Trophoblast cell (in vitro differentiated cells and primary cell): Measurements from ENCODE around the gene NCKIPSD.

ENCODE experiments used
- DNase-seq, 2 donors: peaks; one replicate each; pipeline ENCODE4 v3.0.0-alpha.2; 2016
- H2AFZ ChIP-seq: 2 replicates; pipeline ENCODE4 v1.6.1; 2013; ENCODE audit warnings: low read length, moderate library complexity, mild to moderate bottlenecking; ENCODE audit not compliant: insufficient read depth, poor library complexity
- H2AK5ac ChIP-seq: 2 replicates; pipeline ENCODE4 v1.6.1; 2013; ENCODE audit warnings: mild to moderate bottlenecking, low read length
- H2BK120ac ChIP-seq: 2 replicates; pipeline ENCODE4 v1.6.1; 2013; ENCODE audit warnings: low read length, mild to moderate bottlenecking, moderate library complexity; ENCODE audit not compliant: insufficient read depth, poor library complexity
- H2BK12ac ChIP-seq: 2 replicates; pipeline ENCODE4 v1.6.1; 2013; ENCODE audit warnings: mild to moderate bottlenecking, low read length, moderate library complexity
- H2BK5ac ChIP-seq: 2 replicates; pipeline ENCODE4 v1.6.1; 2013; ENCODE audit warnings: low read length, low read depth, moderate library complexity, mild to moderate bottlenecking; ENCODE audit not compliant: poor library complexity
- H3K14ac ChIP-seq: 2 replicates; pipeline ENCODE4 v1.6.1; 2013; ENCODE audit warnings: mild to moderate bottlenecking, low read length
- H3K18ac ChIP-seq: 2 replicates; pipeline ENCODE4 v1.6.1; 2013; ENCODE audit warnings: mild to moderate bottlenecking, low read length
- H3K23ac ChIP-seq: 2 replicates; pipeline ENCODE4 v1.6.1; 2013; ENCODE audit warnings: low read length
- H3K27ac ChIP-seq: 2 replicates; pipeline ENCODE4 v1.5.1; 2013; ENCODE audit warnings: low read depth, mild to moderate bottlenecking, inconsistent platforms, low read length, moderate library complexity
- H3K27me3 ChIP-seq: 2 replicates; pipeline ENCODE4 v1.6.1; 2013; ENCODE audit warnings: inconsistent platforms, mild to moderate bottlenecking, low read length, moderate library complexity; ENCODE audit not compliant: insufficient read depth
- H3K36me3 ChIP-seq, 2 experiments: 1 replicate in 1 of 2; 2 replicates in 1 of 2; pipeline ENCODE4 v1.6.1; 2013; ENCODE audit warnings: low read length in 2 of 2, mild to moderate bottlenecking in 2 of 2, moderate library complexity in 1 of 2; ENCODE audit not compliant: insufficient read depth in 2 of 2, control insufficient read depth in 1 of 2
- H3K4ac ChIP-seq: 2 replicates; pipeline ENCODE4 v1.6.1; 2013; ENCODE audit warnings: low read depth, mild to moderate bottlenecking, low read length, moderate library complexity
- H3K4me1 ChIP-seq, 2 experiments: 1 replicate in 1 of 2; 2 replicates in 1 of 2; pipeline ENCODE4 v1.6.1; 2013; ENCODE audit warnings: low read length in 2 of 2, mild to moderate bottlenecking in 2 of 2, moderate library complexity in 1 of 2; ENCODE audit not compliant: insufficient read depth in 2 of 2, control insufficient read depth in 1 of 2
- H3K4me2 ChIP-seq: 2 replicates; pipeline ENCODE4 v1.6.1; 2013; ENCODE audit warnings: inconsistent platforms, mild to moderate bottlenecking, low read length, moderate library complexity
- H3K4me3 ChIP-seq: 2 replicates; pipeline ENCODE4 v1.5.1; 2013; ENCODE audit warnings: mild to moderate bottlenecking, low read depth, low read length, inconsistent platforms
- H3K79me1 ChIP-seq: one replicate; pipeline ENCODE4 v1.6.1; 2013; ENCODE audit warnings: low read length
- H3K79me2 ChIP-seq: 2 replicates; pipeline ENCODE4 v1.6.1; 2013; ENCODE audit warnings: low read length, mild to moderate bottlenecking; ENCODE audit not compliant: control insufficient read depth, insufficient read depth, poor library complexity
- H3K9ac ChIP-seq: 2 replicates; pipeline ENCODE4 v1.6.1; 2013; ENCODE audit warnings: mild to moderate bottlenecking, low read length
- H3K9me3 ChIP-seq: 2 replicates; pipeline ENCODE4 v1.6.1; 2013; ENCODE audit warnings: low read depth, mild to moderate bottlenecking, control low read depth, inconsistent platforms, low read length; ENCODE audit not compliant: insufficient read depth
- H4K12ac ChIP-seq: 2 replicates; pipeline ENCODE4 v1.6.1; 2013; ENCODE audit warnings: low read depth, mild to moderate bottlenecking, low read length, moderate library complexity
- H4K8ac ChIP-seq: 2 replicates; pipeline ENCODE4 v1.6.1; 2013; ENCODE audit warnings: low read depth, mild to moderate bottlenecking, low read length, moderate library complexity
- H4K91ac ChIP-seq: one replicate; pipeline ENCODE4 v1.6.1; 2013; ENCODE audit warnings: low read depth, mild to moderate bottlenecking, low read length, moderate library complexity
- WGBS: extraction: QIAGEN DNeasy Blood & Tissue Kit; methylation state at CpG from one replicate; pipeline ENCODE4 v1.1.7; 2013; ENCODE audit warnings: missing lambda C conversion rate; ENCODE audit not compliant: insufficient read length, insufficient coverage; ENCODE audit errors: extremely low coverage; 5-methylcytosine and 5-hydroxymethylcytosine counted together

NCKIPSD gene

GRCh38 chr3:48692551-48692950 lies 6.8 kb upstream of the NCKIPSD start:
- Histone ChIP-seq H3K23ac (no peak overlapping the region), H2BK120ac (no peak overlapping the region), H3K18ac (no peak overlapping the region), H2BK5ac (no peak overlapping the region), H3K4me2 (no peak overlapping the region), H3K9me3 (peaks cover 2% of the 10 kb centered on the region), H2BK12ac (no peak overlapping the region), H4K12ac (no peak overlapping the region), H3K27me3 (no peaks in the 10 kb centered on the region), H4K8ac (no peak overlapping the region), H3K14ac (no peak overlapping the region), H3K4me3 (no peak overlapping the region), H3K9ac (no peak overlapping the region), H3K4me1 (peaks cover 13 to 14% of the 10 kb centered on the region in 2 experiments), H3K79me1 (no peaks in the 10 kb centered on the region), H4K91ac (no peak overlapping the region), H3K27ac (no peak overlapping the region), H2AFZ (no peak overlapping the region), H3K36me3 (peaks cover 64 to 74% of the 10 kb centered on the region in 2 experiments), H2AK5ac (no peak overlapping the region), H3K4ac (no peak overlapping the region), H3K79me2 (peaks cover 9% of the 10 kb centered on the region)
- no peak for DNase-seq

GRCh38 chr3:48690846-48691458 lies 5.2 kb upstream of the NCKIPSD start:
- no peak overlapping the region for H3K23ac ChIP-seq
- H3K4me1 ChIP-seq: peaks cover 13 to 15% of the 10 kb centered on the region in 2 experiments
- no peak overlapping the region for H3K14ac ChIP-seq
- peaks cover 5% of the 10 kb centered on the region for H3K79me2 ChIP-seq
- no peak overlapping the region for H3K9ac ChIP-seq
- H2BK5ac ChIP-seq: no peak overlapping the region
- no peak for DNase-seq
- H3K18ac ChIP-seq: no peak overlapping the region
- H2BK12ac ChIP-seq: no peak overlapping the region
- H3K27me3 ChIP-seq: no peaks in the 10 kb centered on the region
- no peak overlapping the region for H2AK5ac ChIP-seq
- no peaks in the 10 kb centered on the region for H3K79me1 ChIP-seq
- peaks cover 2% of the 10 kb centered on the region for H3K9me3 ChIP-seq
- H3K4me2 ChIP-seq: no peak overlapping the region
- WGBS: no CpG with 5 or more reads among the region's 2 CpGs
- peaks cover 67 to 80% of the 10 kb centered on the region in 2 experiments for H3K36me3 ChIP-seq
- H2BK120ac ChIP-seq: no peak overlapping the region
- H2AFZ ChIP-seq: no peak overlapping the region
- no peak overlapping the region for H4K12ac ChIP-seq
- no peak overlapping the region for H4K8ac ChIP-seq
- H3K4ac ChIP-seq: no peak overlapping the region
- H3K4me3 ChIP-seq: no peak overlapping the region
- no peak overlapping the region for H4K91ac ChIP-seq
- H3K27ac ChIP-seq: no peak overlapping the region

GRCh38 chr3:48689384-48689783 lies 3.7 kb upstream of the NCKIPSD start:
- peaks cover 2% of the 10 kb centered on the region for H3K79me1 ChIP-seq
- H3K79me2 ChIP-seq: peaks cover 10% of the 10 kb centered on the region
- H2AFZ ChIP-seq: no peak overlapping the region
- peaks cover 2% of the 10 kb centered on the region for H3K9me3 ChIP-seq
- no peak overlapping the region for H3K4ac ChIP-seq
- no CpG with 5 or more reads among the region's 5 CpGs for WGBS
- H2AK5ac ChIP-seq: no peak overlapping the region
- H3K9ac ChIP-seq: no peak overlapping the region
- H2BK5ac ChIP-seq: no peak overlapping the region
- H3K4me1 ChIP-seq: peaks cover 6 to 11% of the 10 kb centered on the region in 2 experiments
- no peak for DNase-seq
- no peak overlapping the region for H3K14ac ChIP-seq
- H3K27me3 ChIP-seq: no peaks in the 10 kb centered on the region
- no peak overlapping the region for H3K23ac ChIP-seq
- no peak overlapping the region for H3K4me3 ChIP-seq
- no peak overlapping the region for H4K12ac ChIP-seq
- H3K18ac ChIP-seq: no peak overlapping the region
- H2BK12ac ChIP-seq: no peak overlapping the region
- H3K36me3 ChIP-seq: peaks cover 55 to 69% of the 10 kb centered on the region in 2 experiments
- H3K27ac ChIP-seq: no peak overlapping the region
- H2BK120ac ChIP-seq: no peak overlapping the region
- no peak overlapping the region for H3K4me2 ChIP-seq
- H4K91ac ChIP-seq: no peak overlapping the region
- no peak overlapping the region for H4K8ac ChIP-seq

- H2AFZ ChIP-seq: no peak overlapping the region
- WGBS: no CpG with 5 or more reads among the region's 3 CpGs
Observed at GRCh38 chr3:48688737-48689075, 3.0 kb upstream of the NCKIPSD start.

More at GRCh38 chr3:48688737-48689075, 3.0 kb upstream of the NCKIPSD start:
- Histone ChIP-seq H3K9me3 (peaks cover 2% of the 10 kb centered on the region), H3K4me2 (no peak overlapping the region), H3K4me1 (peaks cover 9 to 11% of the 10 kb centered on the region in 2 experiments), H3K14ac (no peak overlapping the region), H4K91ac (no peak overlapping the region), H3K27ac (no peak overlapping the region), H3K23ac (no peak overlapping the region), H3K18ac (no peak overlapping the region), H3K9ac (no peak overlapping the region), H2BK12ac (no peak overlapping the region), H2AK5ac (no peak overlapping the region), H3K4me3 (no peak overlapping the region), H4K8ac (no peak overlapping the region), H3K79me2 (peaks cover 5% of the 10 kb centered on the region), H3K79me1 (peaks cover 2% of the 10 kb centered on the region), H3K4ac (no peak overlapping the region), H3K36me3 (peaks cover 51 to 64% of the 10 kb centered on the region in 2 experiments), H3K27me3 (no peaks in the 10 kb centered on the region), H4K12ac (no peak overlapping the region), H2BK120ac (no peak overlapping the region), H2BK5ac (no peak overlapping the region)
- DNase-seq: no peak
